22Rv1 (cell line): Measurements from ENCODE around the gene CDC20.

Experiments used
- CTCF ChIP-seq: fragments of 450-650 bp; IDR thresholded peaks from 2 replicates; pipeline ENCODE4 v1.5.1; 2017; ENCODE audit warnings: mild to moderate bottlenecking
- ZFX ChIP-seq: fragments of 450-650 bp; IDR thresholded peaks from 2 replicates; pipeline ENCODE4 v1.6.1; 2017; ENCODE audit warnings: antibody characterized with exemption, borderline replicate concordance

- no peak for TF ChIP-seq CTCF
- no peak for TF ChIP-seq ZFX
Observed at GRCh38 chr1:43309405-43310025, 49.3 kb upstream of the CDC20 start.
